Thymus (tissue), 11 donors: Measurements from ENCODE around the gene BTN2A1. TPM values are rescaled to one million over a fixed set of nuclear protein-coding genes. Genes with fewer than 3 reads are reported as not detected.
"Not testable (repeated sequence)": the region's sequence is repeated elsewhere in the genome, so short reads cannot be mapped to it uniquely, and the experiment has no call there.

Source experiments
- DNase-seq, 9 donors: peaks; one replicate each; pipeline ENCODE4 v3.0.0-alpha.2; 2013; ENCODE audit warnings: low spot score in 9 of 9, low read depth in 6 of 9, missing footprints in 1 of 9
- H3K27ac ChIP-seq, 2 donors: one replicate each; pipeline ENCODE4 v1.5.1; 2013; ENCODE audit warnings: control low read depth in 1 of 2, low read depth in 1 of 2, low read length in 1 of 2, mild to moderate bottlenecking in 1 of 2, moderate library complexity in 1 of 2
- H3K27me3 ChIP-seq, 2 donors: one replicate each; pipeline ENCODE4 v1.5.1; 2013; ENCODE audit warnings: low read length in 1 of 2; ENCODE audit not compliant: control insufficient read depth in 2 of 2, insufficient read depth in 1 of 2
- H3K36me3 ChIP-seq, 2 donors: one replicate each; pipeline ENCODE4 v1.5.1; 2013; ENCODE audit warnings: low read length in 1 of 2, mild to moderate bottlenecking in 1 of 2, moderate library complexity in 1 of 2; ENCODE audit not compliant: control insufficient read depth in 2 of 2, insufficient read depth in 2 of 2
- H3K4me1 ChIP-seq, 2 donors: one replicate each; pipeline ENCODE4 v1.5.1; 2013; ENCODE audit warnings: low read length in 2 of 2; ENCODE audit not compliant: control insufficient read depth in 2 of 2, insufficient read depth in 2 of 2
- H3K4me3 ChIP-seq, 2 donors: one replicate each; pipeline ENCODE4 v1.5.1; 2013; ENCODE audit warnings: low read length in 2 of 2, control low read depth in 1 of 2, mild to moderate bottlenecking in 1 of 2
- H3K9me3 ChIP-seq, 2 donors: one replicate each; pipeline ENCODE4 v1.5.1; 2013; ENCODE audit warnings: low read length in 1 of 2, mild to moderate bottlenecking in 1 of 2; ENCODE audit not compliant: control insufficient read depth in 2 of 2, insufficient read depth in 1 of 2
- WGBS: extraction: QIAGEN DNeasy Blood & Tissue Kit; methylation state at CpG from one replicate; pipeline ENCODE4 v1.1.7; 2013; 5-methylcytosine and 5-hydroxymethylcytosine counted together
- polyA plus RNA-seq: library from polyadenylated mRNA; stranded (reverse); fragments of 200-250 nt; gene quantifications from one replicate; pipeline ENCODE4 v1.2.3, GENCODE V29; 2013
- total RNA-seq: library from RNA; stranded (reverse); fragments of 120-200 nt; gene quantifications from one replicate; pipeline ENCODE4 v1.2.4, GENCODE V29; 2013
- donor health status: healthy.

Gene BTN2A1
- total and polyA plus RNA-seq, 2 donors, result 8.1 to 26.9 TPM

DNA sequence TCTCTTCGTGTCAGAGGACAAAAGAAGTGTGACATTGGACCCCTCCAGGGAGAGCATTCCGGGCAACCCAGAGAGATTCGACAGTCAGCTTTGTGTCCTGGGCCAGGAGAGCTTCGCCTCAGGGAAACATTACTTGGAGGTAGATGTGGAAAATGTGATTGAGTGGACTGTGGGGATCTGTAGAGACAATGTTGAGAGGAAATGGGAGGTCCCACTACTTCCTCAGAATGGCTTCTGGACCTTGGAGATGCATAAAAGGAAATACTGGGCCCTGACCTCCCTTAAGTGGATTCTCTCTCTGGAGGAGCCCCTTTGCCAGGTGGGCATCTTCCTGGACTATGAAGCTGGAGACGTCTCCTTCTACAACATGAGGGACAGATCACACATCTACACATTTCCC lies 27.0 kb upstream of the BTN2A1 start:
- WGBS, result 96% methylated on average over 5 of the region's 5 CpGs
- DNase-seq, result no peak

GRCh38 chr6:26431258-26432172 lies 26.2 kb upstream of the BTN2A1 start:
- no peak for DNase-seq
- peaks cover 0 to 4% of the 10 kb centered on the region in 2 donors for H3K36me3 ChIP-seq
- no peaks in the 10 kb centered on the region for H3K27me3 ChIP-seq
- H3K4me1 ChIP-seq, result no peaks in the 10 kb centered on the region
- WGBS, result 94% methylated on average over 6 of the region's 6 CpGs
- H3K9me3 ChIP-seq, result peaks cover 0 to 7% of the 10 kb centered on the region in 2 donors
- H3K4me3 ChIP-seq, result no peak overlapping the region
- H3K27ac ChIP-seq, result no peak overlapping the region

More for the DNA sequence above, 27.0 kb upstream of the BTN2A1 start:
- Histone ChIP-seq H3K9me3 (peaks cover 0 to 7% of the 10 kb centered on the region in 2 donors), H3K4me3 (no peak overlapping the region), H3K36me3 (peaks cover 0 to 4% of the 10 kb centered on the region in 2 donors), H3K4me1 (no peaks in the 10 kb centered on the region), H3K27me3 (no peaks in the 10 kb centered on the region), H3K27ac (no peak overlapping the region)

GRCh38 chr6:26432627-26433201 lies 25.0 kb upstream of the BTN2A1 start:
- no peaks in the 10 kb centered on the region for H3K27me3 ChIP-seq
- DNase-seq, result no peak
- WGBS, result 93% methylated on average over 5 of the region's 5 CpGs
- no peaks in the 10 kb centered on the region for H3K4me1 ChIP-seq
- peaks cover 0 to 4% of the 10 kb centered on the region in 2 donors for H3K36me3 ChIP-seq
- no peak overlapping the region for H3K4me3 ChIP-seq
- H3K27ac ChIP-seq, result no peak overlapping the region
- peaks cover 0 to 7% of the 10 kb centered on the region in 2 donors for H3K9me3 ChIP-seq

GRCh38 chr6:26433680-26434079 lies 24.1 kb upstream of the BTN2A1 start:
- 98% methylated on average over 8 of the region's 8 CpGs for WGBS
- not testable (repeated sequence) for H3K36me3 ChIP-seq, H3K9me3 ChIP-seq, H3K27ac ChIP-seq, DNase-seq, H3K27me3 ChIP-seq, H3K4me1 ChIP-seq, H3K4me3 ChIP-seq

DNA sequence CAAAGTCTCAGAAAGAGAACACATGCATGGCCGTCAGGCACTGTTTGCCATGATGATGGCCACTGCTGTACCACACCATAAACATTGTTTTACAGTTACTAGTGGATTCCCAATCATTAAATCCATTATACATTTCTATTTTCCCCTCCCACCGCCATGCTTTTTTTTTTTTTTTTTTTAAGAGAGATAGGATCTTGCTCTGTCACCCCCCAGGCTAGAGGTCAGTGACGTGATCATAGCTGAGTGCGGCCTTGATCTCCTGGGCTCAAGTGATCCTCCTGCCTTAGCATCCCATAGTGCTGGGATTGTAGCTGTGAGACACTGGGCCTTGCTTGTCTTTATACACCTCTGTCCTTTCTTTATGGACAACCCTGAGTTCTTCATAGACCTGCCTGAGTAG lies 21.7 kb upstream of the BTN2A1 start:
- Histone ChIP-seq H3K36me3 (peaks cover 0 to 4% of the 10 kb centered on the region in 2 donors), H3K4me3 (no peak overlapping the region), H3K27me3 (no peaks in the 10 kb centered on the region), H3K4me1 (peaks cover 7 to 10% of the 10 kb centered on the region in 2 donors), H3K9me3 (peaks cover 0 to 7% of the 10 kb centered on the region in 2 donors), H3K27ac (no peak overlapping the region)
- DNase-seq, result no peak
- 99% methylated on average over 4 of the region's 4 CpGs for WGBS

DNA sequence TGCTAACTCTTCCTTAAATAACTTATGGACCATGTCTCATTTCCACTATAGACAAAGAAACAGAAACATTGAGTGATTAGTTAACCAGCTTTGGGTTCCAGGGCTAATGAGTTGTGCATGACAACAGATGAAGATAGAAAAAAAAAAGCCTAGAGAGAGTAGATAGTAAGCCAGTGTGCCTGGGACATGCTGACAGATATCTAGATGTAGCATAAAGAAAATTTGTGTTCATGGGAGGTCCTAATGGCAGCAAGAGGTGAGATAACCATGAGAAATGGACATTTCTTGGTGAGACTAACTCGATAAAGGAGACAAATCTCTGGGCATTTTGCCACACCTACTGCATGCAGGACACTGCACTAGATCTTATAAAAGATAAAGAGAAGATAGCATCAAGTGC lies 20.2 kb upstream of the BTN2A1 start:
- WGBS, result 98% methylated on average over 1 of the region's 1 CpG
- no peaks in the 10 kb centered on the region for H3K27me3 ChIP-seq

DNA sequence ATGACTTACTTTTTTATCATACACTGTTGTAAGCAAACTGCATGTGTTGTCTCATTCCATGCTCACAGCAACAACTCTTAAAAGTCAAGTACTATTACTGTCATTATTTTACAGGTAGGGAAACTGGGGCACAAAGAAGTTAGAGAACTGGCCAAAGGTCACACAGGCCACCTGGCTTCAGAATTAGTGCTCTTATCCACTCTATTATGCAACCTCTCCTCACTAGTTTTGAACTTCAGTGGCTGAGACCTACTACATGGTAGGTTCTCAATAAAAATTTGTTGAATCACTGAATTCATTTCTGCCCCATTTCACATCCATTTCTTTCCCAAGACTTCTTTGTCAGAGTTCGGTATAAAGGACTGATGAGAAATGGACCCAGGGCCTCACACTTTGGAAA lies 19.8 kb upstream of the BTN2A1 start:
- WGBS, result 100% methylated on average over 1 of the region's 1 CpG
- H3K36me3 ChIP-seq, result no peaks in the 10 kb centered on the region
- peaks cover 7 to 17% of the 10 kb centered on the region in 2 donors for H3K4me1 ChIP-seq
- H3K27ac ChIP-seq, result no peak overlapping the region
- H3K27me3 ChIP-seq, result no peaks in the 10 kb centered on the region
- H3K4me3 ChIP-seq, result no peak overlapping the region
- DNase-seq, result no peak
- peaks cover 0 to 7% of the 10 kb centered on the region in 2 donors for H3K9me3 ChIP-seq

More for the DNA sequence above, 20.2 kb upstream of the BTN2A1 start:
- Histone ChIP-seq H3K36me3 (no peaks in the 10 kb centered on the region), H3K9me3 (peaks cover 0 to 7% of the 10 kb centered on the region in 2 donors), H3K27ac (no peak overlapping the region), H3K4me3 (no peak overlapping the region), H3K4me1 (peaks cover 7 to 17% of the 10 kb centered on the region in 2 donors)
- DNase-seq, result no peak

- peaks cover 0 to 3% of the 10 kb centered on the region in 2 donors for H3K9me3 ChIP-seq
- peaks cover 0 to 3% of the 10 kb centered on the region in 2 donors for H3K36me3 ChIP-seq
- peak overlapping the region; percentile 93 to 97 for H3K27ac ChIP-seq
- peak overlapping the region; percentile 68 to 74 for H3K4me3 ChIP-seq
- WGBS, result 53% methylated on average over 7 of the region's 7 CpGs
- peak in 3 of 9 donors; percentile 11 to 53 (median 30) for DNase-seq
- no peaks in the 10 kb centered on the region for H3K27me3 ChIP-seq
- H3K4me1 ChIP-seq, result peaks cover 7 to 21% of the 10 kb centered on the region in 2 donors
These were observed 18.3 kb upstream of the BTN2A1 start for GRCh38 chr6:26439151-26440125.
